ENCODE data around the gene ESPNL. TPM values are rescaled to one million over a fixed set of nuclear protein-coding genes. Genes with fewer than 3 reads are reported as not detected.

ESPNL gene
- total and polyA plus RNA-seq, 9 donors, result 0.11 to 12.9 (median 0.61) TPM

GRCh38 chr2:238151205-238151604, 51.1 kb downstream of the ESPNL start:
- H3K27me3 ChIP-seq, result no peaks in the 10 kb centered on the region
- intact Hi-C loops (cut with DNase I), result no loop called here
- no peak overlapping the region for H3K27ac ChIP-seq
- WGBS, 3 donors, result 80 to 87% (median 83%) methylated on average over 12 to 13 of the region's 13 CpGs
- no peak overlapping the region for H3K4me3 ChIP-seq
- H3K36me3 ChIP-seq, result no peaks in the 10 kb centered on the region
- no peak for TF ChIP-seq EP300 (IDR thresholded peaks at IDR 0.05)
- TF ChIP-seq POLR2A (IDR thresholded peaks at IDR 0.05), result no peak
- no peak for TF ChIP-seq CTCF (IDR thresholded peaks at IDR 0.05)
- H3K9me3 ChIP-seq, result no peaks in the 10 kb centered on the region
- no peak for DNase-seq
- no peaks in the 10 kb centered on the region for H3K4me1 ChIP-seq (ENCODE audit: insufficient read depth)

- 84 to 90% (median 84%) methylated on average over 16 of the region's 16 CpGs for WGBS, 3 donors
- intact Hi-C loops (cut with DNase I), result no loop called here
- Histone ChIP-seq H3K36me3 (no peaks in the 10 kb centered on the region), H3K4me3 (no peak overlapping the region), H3K9me3 (no peaks in the 10 kb centered on the region), H3K27me3 (no peaks in the 10 kb centered on the region), H3K4me1 (ENCODE audit: insufficient read depth) (no peaks in the 10 kb centered on the region), H3K27ac (no peak overlapping the region)
- DNase-seq, result no peak
- TF ChIP-seq CTCF (IDR thresholded peaks at IDR 0.05) (no peak), EP300 (IDR thresholded peaks at IDR 0.05) (no peak), POLR2A (IDR thresholded peaks at IDR 0.05) (no peak)
These were observed 51.6 kb downstream of the ESPNL start for GRCh38 chr2:238151628-238152235.

GRCh38 chr2:238152771-238153688, 52.9 kb downstream of the ESPNL start:
- H3K4me1 ChIP-seq (ENCODE audit: insufficient read depth), result no peaks in the 10 kb centered on the region
- TF ChIP-seq EP300 (IDR thresholded peaks at IDR 0.05) (no peak), CTCF (IDR thresholded peaks at IDR 0.05) (no peak), POLR2A (IDR thresholded peaks at IDR 0.05) (no peak)
- no peak overlapping the region for H3K27ac ChIP-seq
- DNase-seq, result no peak
- H3K9me3 ChIP-seq, result no peaks in the 10 kb centered on the region
- no peak overlapping the region for H3K4me3 ChIP-seq
- H3K36me3 ChIP-seq, result no peaks in the 10 kb centered on the region
- intact Hi-C loops (cut with DNase I), result no loop called here
- H3K27me3 ChIP-seq, result no peaks in the 10 kb centered on the region
- WGBS, 3 donors, result 79 to 80% (median 80%) methylated on average over 22 of the region's 22 CpGs

- no peak for DNase-seq
- WGBS, 3 donors, result 92 to 95% (median 92%) methylated on average over 10 of the region's 10 CpGs
- no peaks in the 10 kb centered on the region for H3K9me3 ChIP-seq
- H3K36me3 ChIP-seq, result no peaks in the 10 kb centered on the region
- intact Hi-C loops (cut with DNase I), result no loop called here
- H3K27me3 ChIP-seq, result no peaks in the 10 kb centered on the region
- H3K27ac ChIP-seq, result no peak overlapping the region
- H3K4me1 ChIP-seq (ENCODE audit: insufficient read depth), result no peaks in the 10 kb centered on the region
- TF ChIP-seq CTCF (IDR thresholded peaks at IDR 0.05) (no peak), EP300 (IDR thresholded peaks at IDR 0.05) (no peak), POLR2A (IDR thresholded peaks at IDR 0.05) (no peak)
- no peak overlapping the region for H3K4me3 ChIP-seq
These were observed 54.4 kb downstream of the ESPNL start for GRCh38 chr2:238154570-238154969.
